Stimulated activated CD4-positive, alpha-beta T cell treated with anti-CD3 and anti-CD28 coated beads, Interleukin-1b, Interleukin-23, amount 100 ng/mL, for 4 hours (primary cell): Measurements from ENCODE around the gene PIH1D1.
A peak's percentile ranks its signal among the peaks of the same experiment; 100 is the strongest.
"Not testable (repeated sequence)": the region's sequence is repeated elsewhere in the genome, so short reads cannot be mapped to it uniquely, and the experiment has no call there.

ENCODE experiments used
- DNase-seq, 2 donors: peaks; one replicate each; pipeline ENCODE4 v3.0.0-alpha.2; 2020; ENCODE audit warnings: low read depth in 2 of 2

Gene PIH1D1

GRCh38 chr19:49456326-49456725, 4.7 kb upstream of the PIH1D1 start:
- no peak for DNase-seq

DNA sequence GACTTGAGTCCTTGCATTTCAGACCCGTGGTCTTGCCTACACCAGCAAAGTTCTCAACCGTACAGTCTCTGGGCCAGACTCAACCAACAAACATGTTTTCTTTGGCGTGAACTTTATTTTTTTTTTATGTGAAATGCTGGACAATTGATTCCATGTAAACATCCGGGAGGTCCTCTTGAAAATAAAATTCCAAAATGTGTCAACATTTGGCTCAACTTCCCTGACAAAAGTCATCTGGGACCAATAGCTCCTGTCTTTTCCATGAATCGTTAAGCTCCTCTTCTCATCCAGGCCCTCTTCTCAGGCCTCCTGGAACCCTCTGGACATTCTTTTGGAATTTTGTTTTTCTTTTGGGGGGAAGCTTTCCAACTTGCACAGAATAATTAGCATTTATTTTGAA, 4.2 kb upstream of the PIH1D1 start:
- no peak for DNase-seq

DNA sequence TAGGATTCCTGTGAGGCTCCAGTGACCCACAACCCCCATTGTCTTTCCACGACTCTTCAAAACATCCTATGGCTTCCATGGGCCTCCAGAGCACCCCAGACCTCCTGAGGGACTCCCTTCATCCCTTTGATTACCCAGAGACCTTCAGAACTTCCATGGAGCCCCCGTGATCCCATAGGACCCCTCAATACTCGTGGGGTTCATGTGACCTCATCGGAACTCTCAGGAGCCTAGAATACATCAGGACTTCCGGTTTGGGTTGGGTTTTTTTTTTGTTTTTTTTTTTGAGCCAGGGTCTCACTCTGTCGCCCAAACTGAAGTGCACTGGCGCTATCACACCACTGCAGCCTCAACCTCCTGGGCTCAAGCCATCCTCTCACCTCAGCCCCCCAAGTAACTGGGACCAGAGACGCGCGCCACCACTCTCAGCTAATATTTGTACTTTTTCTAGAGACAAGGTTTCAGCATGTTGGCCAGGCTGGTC, 2.2 kb upstream of the PIH1D1 start:
- DNase-seq: no peak

GRCh38 chr19:49453013-49453756, 1.6 kb upstream of the PIH1D1 start, which contains the start of gene ALDH16A1:
Gene ALDH16A1 (plus strand): TSS chr19:49453225. CDS start chr19:49453332, 107 bp downstream.
- DNase-seq: peak; percentile 94 to 97

DNA sequence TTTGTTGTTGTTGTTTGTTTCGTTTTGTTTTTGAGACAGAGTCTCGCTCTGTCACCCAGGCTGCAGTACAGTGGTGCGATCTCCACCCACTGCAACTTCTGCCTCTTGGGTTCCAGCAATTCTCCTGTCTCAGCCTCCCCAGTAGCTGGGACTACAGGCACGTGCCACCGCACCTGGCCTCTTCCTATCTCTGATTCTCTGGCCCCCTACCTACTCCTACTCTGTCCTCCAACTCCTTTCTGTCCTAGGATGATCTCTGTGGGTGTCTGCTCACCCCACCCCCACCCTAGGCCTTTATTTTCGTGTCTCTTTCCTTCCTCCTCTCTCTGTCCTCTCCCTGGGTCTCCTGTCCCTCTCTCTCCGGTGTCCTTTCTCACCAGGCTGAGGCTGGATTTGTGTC, 1.2 kb downstream of the PIH1D1 start:
- no peak for DNase-seq

GRCh38 chr19:49448432-49448786, 3.2 kb downstream of the PIH1D1 start:
- DNase-seq: no peak

- no peak for DNase-seq
Observed at GRCh38 chr19:49447485-49448431, 3.9 kb downstream of the PIH1D1 start.

GRCh38 chr19:49445997-49446396, 5.6 kb downstream of the PIH1D1 start:
- no peak for DNase-seq

- not testable (repeated sequence) for DNase-seq
Observed at GRCh38 chr19:49444100-49444700, 7.4 kb downstream of the PIH1D1 start.

DNA sequence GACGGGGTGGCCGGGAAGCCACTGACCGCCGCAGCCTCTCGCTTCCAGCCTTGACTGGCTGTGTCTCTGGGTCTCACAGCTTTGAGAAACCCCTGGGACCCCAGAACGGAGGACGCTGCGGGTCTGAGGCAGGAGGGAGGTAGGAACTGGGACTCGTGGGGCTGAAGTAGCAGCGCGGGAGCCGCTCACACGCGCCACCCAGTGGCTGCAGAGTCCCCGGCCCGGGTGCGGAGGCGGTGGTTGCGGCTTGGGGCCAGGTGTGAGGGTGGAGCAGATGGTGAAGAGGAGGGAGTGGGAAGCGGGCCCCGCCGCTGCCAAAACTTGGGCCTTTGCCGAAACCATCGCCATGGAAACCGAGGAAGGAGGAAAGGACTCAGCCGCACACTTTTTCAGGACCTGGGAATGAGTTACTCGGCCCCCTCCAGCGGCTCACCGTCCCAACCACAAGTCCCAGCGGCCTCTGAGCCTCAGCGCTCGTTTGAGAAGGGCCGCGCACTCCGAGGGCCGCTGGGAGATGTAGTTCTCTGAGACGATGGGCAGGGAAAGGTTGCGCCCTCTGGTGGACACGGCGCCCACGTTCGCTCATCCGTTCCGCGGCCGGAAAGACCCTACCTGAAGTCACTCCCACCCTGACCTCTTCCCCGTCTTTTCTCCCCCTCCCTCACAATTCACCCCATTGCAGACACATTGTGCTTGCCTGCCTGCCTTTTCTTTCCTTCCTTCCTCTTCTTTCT, 8.1 kb downstream of the PIH1D1 start:
- DNase-seq: peak; percentile 93

- peak in 1 of 2 donors; percentile 47 for DNase-seq
Observed at GRCh38 chr19:49442771-49443365, 8.7 kb downstream of the PIH1D1 start.

- DNase-seq: no peak
Observed at GRCh38 chr19:49442354-49442753, 9.3 kb downstream of the PIH1D1 start.

DNA sequence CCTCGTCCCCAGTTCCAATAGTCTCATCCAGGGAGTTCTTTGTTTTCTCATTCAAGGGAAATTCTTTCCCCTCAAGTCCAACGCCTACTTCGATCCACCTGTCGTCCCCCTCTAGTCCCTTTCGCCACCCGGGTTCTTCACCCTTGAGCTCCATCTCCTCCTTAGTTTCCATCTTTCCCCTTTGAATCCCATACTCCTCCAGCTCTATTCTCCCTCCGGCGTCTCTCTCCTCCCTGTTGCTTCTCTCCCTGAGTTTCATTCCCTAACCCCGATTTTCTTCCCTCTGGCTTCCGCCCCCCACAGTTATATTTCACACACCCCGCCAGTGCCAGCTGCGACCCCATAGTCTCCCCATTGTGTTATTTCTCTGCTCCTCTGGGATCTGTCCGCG, 9.7 kb downstream of the PIH1D1 start:
- no peak for DNase-seq

GRCh38 chr19:49441210-49441959, 10.2 kb downstream of the PIH1D1 start, which contains the start of gene SLC17A7:
Gene SLC17A7 (minus strand): TSS chr19:49441527. CDS start chr19:49441379, 148 bp downstream.
- no peak for DNase-seq

DNA sequence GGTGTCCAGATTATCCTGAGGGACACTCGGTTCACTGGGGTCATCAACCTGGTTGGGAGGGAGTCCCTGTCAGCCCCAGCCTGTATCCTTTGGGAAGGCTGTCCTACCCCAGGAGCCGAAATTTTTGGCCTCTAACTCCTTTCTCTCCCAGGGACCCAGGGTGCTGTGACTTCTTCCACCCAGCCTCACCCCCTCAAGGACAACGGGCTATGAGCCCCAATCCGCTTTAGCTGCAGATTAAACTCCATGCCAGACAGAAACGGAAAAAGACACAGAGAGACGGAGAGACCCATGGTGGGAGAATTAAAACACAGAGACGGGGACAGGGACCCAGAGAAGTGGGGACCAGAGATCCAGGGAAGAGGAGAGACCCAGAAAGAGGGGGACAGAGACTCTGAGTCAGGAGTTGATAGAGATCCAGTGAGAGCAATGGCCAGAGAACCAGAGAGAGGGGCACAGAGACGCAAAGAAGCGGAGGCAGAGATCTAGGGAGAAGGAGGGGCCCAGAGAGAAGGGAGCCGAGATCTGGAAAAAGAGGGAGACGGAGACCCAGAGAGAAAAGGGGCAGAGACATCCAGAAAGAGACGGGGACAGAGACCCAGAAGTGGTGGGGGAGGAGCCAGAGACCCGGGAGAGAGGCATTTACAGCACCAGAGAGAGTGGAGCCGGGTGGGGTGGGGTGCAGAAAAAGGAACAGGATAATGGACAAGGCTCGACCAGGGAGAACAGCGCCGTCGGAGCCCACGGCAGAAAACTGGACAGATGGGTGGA, 11.0 kb downstream of the PIH1D1 start:
- no peak for DNase-seq

DNA sequence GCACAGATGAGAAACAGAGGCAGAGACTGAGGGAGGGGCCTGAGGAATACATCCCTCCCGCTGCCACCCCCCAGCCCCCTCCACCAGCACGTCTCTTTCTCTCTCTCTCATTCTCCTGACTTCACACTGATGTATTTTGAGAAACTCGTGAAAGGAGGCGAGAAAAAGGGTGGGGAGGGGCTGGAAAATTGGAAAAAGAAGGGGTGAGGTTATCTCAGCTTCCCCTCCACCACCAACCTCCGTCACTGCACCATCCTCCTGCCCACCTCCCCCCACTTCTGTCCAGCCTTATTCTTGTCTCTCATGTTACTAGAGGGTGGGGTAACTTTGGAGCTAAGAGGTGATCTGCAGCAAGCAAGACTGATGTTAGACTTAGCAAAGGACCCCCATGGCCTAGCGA, 11.8 kb downstream of the PIH1D1 start:
- DNase-seq: no peak

DNA sequence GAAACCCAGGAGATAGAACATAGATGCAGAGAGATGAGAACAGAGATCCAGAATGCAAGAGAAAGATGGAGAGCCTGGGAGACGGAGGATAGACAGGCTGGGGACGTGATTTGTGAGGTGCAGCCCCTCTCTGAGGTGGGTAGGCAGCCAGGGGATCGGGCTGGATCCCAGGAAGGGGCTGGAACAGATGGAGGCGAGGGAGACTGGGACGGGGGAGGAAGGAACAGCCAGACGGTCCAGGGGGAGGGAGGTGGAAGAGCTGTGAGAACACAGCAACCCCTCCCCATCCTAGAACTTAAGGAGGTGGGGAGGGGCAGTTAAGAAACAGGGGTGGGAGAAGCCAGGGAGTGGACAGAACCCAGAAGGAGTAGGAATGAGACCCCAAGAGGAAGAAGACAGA, 13.4 kb downstream of the PIH1D1 start:
- no peak for DNase-seq

DNA sequence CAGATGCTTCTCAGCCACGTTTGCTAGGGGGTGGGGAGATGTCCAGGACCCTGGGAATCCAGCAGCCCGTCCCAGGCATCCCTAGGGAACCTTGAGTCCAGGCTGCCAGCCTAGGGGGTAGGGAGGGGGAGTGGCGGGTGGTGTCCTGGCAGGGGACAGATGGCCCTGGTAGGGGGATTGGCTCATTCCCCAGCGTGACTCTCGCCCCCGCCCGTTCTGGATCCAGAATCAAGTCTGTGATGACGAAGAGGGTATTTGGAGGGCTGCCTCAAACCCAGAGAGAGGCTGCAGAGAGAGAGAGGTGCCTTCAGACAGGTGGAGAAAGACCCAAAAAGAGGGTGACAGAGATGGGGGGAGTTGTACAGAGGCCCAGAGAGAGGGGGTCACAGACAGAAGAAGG, 14.4 kb downstream of the PIH1D1 start:
- no peak for DNase-seq

DNA sequence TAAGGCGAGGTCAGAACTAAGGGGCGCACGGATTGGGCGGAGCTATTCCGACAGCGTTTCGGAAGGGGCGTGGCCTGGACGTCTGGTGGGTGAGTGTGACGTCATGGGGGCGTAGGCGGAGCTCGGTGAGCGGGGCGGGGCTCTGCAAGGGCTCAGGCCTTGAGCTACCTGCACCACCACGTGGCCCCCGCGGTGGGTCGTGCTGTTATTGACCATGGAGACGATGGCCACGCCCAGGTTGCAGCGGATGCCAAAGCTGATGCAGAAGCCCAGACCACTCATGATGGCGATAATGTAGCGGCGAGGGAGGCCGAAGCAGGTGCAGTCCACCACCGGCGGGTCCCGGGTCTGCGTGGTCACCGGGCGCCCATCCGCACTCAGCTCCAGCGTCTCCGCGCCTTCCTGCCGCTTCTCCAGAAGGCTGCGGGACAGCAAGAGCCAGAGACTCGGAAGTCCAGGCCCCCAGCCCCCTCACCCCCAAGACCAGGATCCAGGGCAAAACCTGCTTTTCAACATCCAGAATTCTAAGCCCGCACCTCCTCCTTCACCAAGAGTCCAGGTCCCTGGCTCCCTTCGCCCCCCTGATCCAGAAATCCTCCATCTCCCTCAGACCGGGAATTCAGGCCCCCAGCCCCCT, 15.1 kb downstream of the PIH1D1 start:
- peak in 1 of 2 donors; percentile 47 for DNase-seq
